ENCODE measurements around the gene TMEM164. TPM values are rescaled to one million over a fixed set of nuclear protein-coding genes. Genes with fewer than 3 reads are reported as not detected.

The TMEM164 gene
- total and polyA plus RNA-seq, 12 donors: 8.7 to 32.2 (median 24.8) TPM

- 34 to 40% (median 36%) methylated on average over 3 of the region's 3 CpGs for WGBS, 4 donors
- intact Hi-C loops (cut with DNase I): no loop called here
- Histone ChIP-seq H3K9me3 (replicated peaks in 1 of 3) (no peaks in the 10 kb centered on the region), H3K27me3 (peaks cover 4% of the 10 kb centered on the region), H3K4me3 (no peak overlapping the region), H3K27ac (peak overlapping the region in 1 of 5 donors; percentile 37), H3K36me3 (replicated peaks in 1 of 2) (no peaks in the 10 kb centered on the region), H3K4me1 (replicated peaks in 1 of 2) (peaks cover 13 to 20% of the 10 kb centered on the region in 2 donors)
- no peak for TF ChIP-seq CTCF (IDR thresholded peaks at IDR 0.05)
- no peak for TF ChIP-seq POLR2A (IDR thresholded peaks at IDR 0.05)
- DNase-seq: peak in 5 of 7 donors; percentile 36 to 61 (median 41)
These were observed 4.0 kb downstream of the TMEM164 start for GRCh38 chrX:110006821-110007375.

GRCh38 chrX:110008011-110008635 lies 5.2 kb downstream of the TMEM164 start:
- Histone ChIP-seq H3K4me1 (replicated peaks in 1 of 2) (peaks cover 13 to 21% of the 10 kb centered on the region in 2 donors), H3K4me3 (no peak overlapping the region), H3K27ac (no peak overlapping the region), H3K27me3 (peaks cover 4% of the 10 kb centered on the region), H3K36me3 (replicated peaks in 1 of 2) (no peaks in the 10 kb centered on the region), H3K9me3 (replicated peaks in 1 of 3) (no peaks in the 10 kb centered on the region)
- 82 to 93% (median 87%) methylated on average over 3 of the region's 3 CpGs for WGBS, 4 donors
- no peak for DNase-seq
- no peak for TF ChIP-seq CTCF (IDR thresholded peaks at IDR 0.05)
- no peak for TF ChIP-seq POLR2A (IDR thresholded peaks at IDR 0.05)
- intact Hi-C loops (cut with DNase I): no loop called here

DNA sequence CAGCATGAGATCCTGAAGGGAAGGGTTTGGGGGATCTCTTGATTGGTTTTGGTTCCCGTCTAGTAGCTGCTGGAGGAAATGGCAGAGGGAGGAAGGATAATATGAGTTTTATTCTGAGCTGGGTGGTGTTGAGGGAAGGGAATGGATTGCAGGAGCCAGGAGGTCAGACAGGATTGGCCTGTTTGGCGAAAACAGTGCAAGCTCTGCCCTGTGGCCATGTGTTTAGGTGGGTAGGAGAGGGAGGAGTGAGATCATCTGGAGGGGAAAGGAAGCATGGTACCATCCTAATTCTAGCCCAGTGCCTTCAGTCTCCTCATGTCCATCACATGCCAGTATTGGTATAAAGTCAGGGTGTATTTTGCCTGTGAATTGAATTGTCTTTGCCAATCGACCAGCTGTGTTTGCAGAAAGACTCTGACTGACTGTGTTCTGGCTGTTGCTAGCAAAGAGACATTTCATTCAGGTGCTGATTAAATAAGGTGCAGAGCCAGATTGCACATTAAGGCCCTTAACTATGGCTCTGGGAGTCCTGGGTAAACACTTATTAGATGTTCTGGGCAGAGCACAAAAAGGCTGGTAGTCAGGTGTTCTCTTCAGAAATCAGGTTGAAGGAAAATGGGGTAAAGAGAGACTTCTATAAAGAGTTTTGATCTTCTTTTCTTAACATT lies 10.0 kb downstream of the TMEM164 start:
- DNase-seq: no peak
- Histone ChIP-seq H3K4me3 (no peak overlapping the region), H3K9me3 (replicated peaks in 1 of 3) (no peaks in the 10 kb centered on the region), H3K36me3 (replicated peaks in 1 of 2) (no peaks in the 10 kb centered on the region), H3K27me3 (no peaks in the 10 kb centered on the region), H3K4me1 (replicated peaks in 1 of 2) (peaks cover 9 to 21% of the 10 kb centered on the region in 2 donors), H3K27ac (no peak overlapping the region)
- TF ChIP-seq CTCF (IDR thresholded peaks at IDR 0.05): no peak
- no peak for TF ChIP-seq POLR2A (IDR thresholded peaks at IDR 0.05)
- intact Hi-C loops (cut with DNase I): no loop called here
- WGBS, 4 donors: 68 to 89% (median 73%) methylated on average over 3 of the region's 3 CpGs

GRCh38 chrX:110013968-110014367 lies 11.1 kb downstream of the TMEM164 start:
- TF ChIP-seq POLR2A (IDR thresholded peaks at IDR 0.05) (no peak), CTCF (IDR thresholded peaks at IDR 0.05) (no peak)
- Histone ChIP-seq H3K27me3 (no peaks in the 10 kb centered on the region), H3K4me3 (no peak overlapping the region), H3K27ac (no peak overlapping the region), H3K36me3 (replicated peaks in 1 of 2) (no peaks in the 10 kb centered on the region), H3K9me3 (replicated peaks in 1 of 3) (no peaks in the 10 kb centered on the region), H3K4me1 (replicated peaks in 1 of 2) (peaks cover 9 to 21% of the 10 kb centered on the region in 2 donors)
- intact Hi-C loops (cut with DNase I): no loop called here
- 83 to 93% (median 89%) methylated on average over 4 of the region's 4 CpGs for WGBS, 4 donors
- no peak for DNase-seq

Data from adrenal gland (tissue), 12 donors.